NT2/D1 (cell line): Measurements from ENCODE around the gene SNX4.

Experiments
- SUZ12 ChIP-seq: IDR thresholded peaks from 2 replicates; pipeline ENCODE4 v1.6.1; 2011; ENCODE audit not compliant: insufficient read length, insufficient read depth; ENCODE audit errors: extremely low read depth
- YY1 ChIP-seq: IDR thresholded peaks from 2 replicates; pipeline ENCODE4 v1.6.1; 2011; ENCODE audit not compliant: insufficient read length, insufficient read depth

GRCh38 chr3:125496701-125497100, 23.3 kb downstream of the SNX4 start:
- TF ChIP-seq SUZ12 (no peak), YY1 (no peak)
